Fibroblast of villous mesenchyme (primary cell): Measurements from ENCODE around the gene CCL7. TPM values are rescaled to one million over a fixed set of nuclear protein-coding genes. Genes with fewer than 3 reads are reported as not detected.

Experiments
- DNase-seq: peaks from one replicate; pipeline ENCODE4 v3.0.0-alpha.2; 2010; ENCODE audit warnings: low read depth
- H3K4me3 ChIP-seq: 2 replicates; pipeline ENCODE4 v1.5.1; 2011; ENCODE audit warnings: low read depth, mild to moderate bottlenecking, low read length
- CTCF ChIP-seq: IDR thresholded peaks from 2 replicates; pipeline ENCODE4 v1.5.1; 2012; ENCODE audit warnings: low read depth, mild to moderate bottlenecking, low read length; ENCODE audit not compliant: insufficient read depth
- total RNA-seq: library from RNA; depleted of rRNA; stranded (reverse); fragments of >200 nt; gene quantifications from 2 replicates; pipeline ENCODE4 v1.2.3, GENCODE V29; 2012

The CCL7 gene
- total RNA-seq, 1 donor = 0.43 TPM

- no peak for DNase-seq
- TF ChIP-seq CTCF = no peak
- H3K4me3 ChIP-seq = no peak overlapping the region
Observed at GRCh38 chr17:34257299-34257985, 12.6 kb upstream of the CCL7 start.

- DNase-seq = no peak
- TF ChIP-seq CTCF = no peak
- no peak overlapping the region for H3K4me3 ChIP-seq
Observed at GRCh38 chr17:34257986-34258326, 12.1 kb upstream of the CCL7 start.

GRCh38 chr17:34259146-34259545 is 10.9 kb upstream of the CCL7 start:
- no peak overlapping the region for H3K4me3 ChIP-seq
- DNase-seq = no peak
- TF ChIP-seq CTCF = no peak

- no peak for DNase-seq
- H3K4me3 ChIP-seq = no peak overlapping the region
- no peak for TF ChIP-seq CTCF
Observed at GRCh38 chr17:34260861-34261260, 9.2 kb upstream of the CCL7 start.

GRCh38 chr17:34261568-34262337 is 8.3 kb upstream of the CCL7 start:
- TF ChIP-seq CTCF = no peak
- DNase-seq = no peak
- no peak overlapping the region for H3K4me3 ChIP-seq

- no peak for DNase-seq
- no peak overlapping the region for H3K4me3 ChIP-seq
- TF ChIP-seq CTCF = no peak
Observed at GRCh38 chr17:34265711-34266110, 4.3 kb upstream of the CCL7 start.
